Measurements from ENCODE around the gene TNC.

The TNC gene

DNA sequence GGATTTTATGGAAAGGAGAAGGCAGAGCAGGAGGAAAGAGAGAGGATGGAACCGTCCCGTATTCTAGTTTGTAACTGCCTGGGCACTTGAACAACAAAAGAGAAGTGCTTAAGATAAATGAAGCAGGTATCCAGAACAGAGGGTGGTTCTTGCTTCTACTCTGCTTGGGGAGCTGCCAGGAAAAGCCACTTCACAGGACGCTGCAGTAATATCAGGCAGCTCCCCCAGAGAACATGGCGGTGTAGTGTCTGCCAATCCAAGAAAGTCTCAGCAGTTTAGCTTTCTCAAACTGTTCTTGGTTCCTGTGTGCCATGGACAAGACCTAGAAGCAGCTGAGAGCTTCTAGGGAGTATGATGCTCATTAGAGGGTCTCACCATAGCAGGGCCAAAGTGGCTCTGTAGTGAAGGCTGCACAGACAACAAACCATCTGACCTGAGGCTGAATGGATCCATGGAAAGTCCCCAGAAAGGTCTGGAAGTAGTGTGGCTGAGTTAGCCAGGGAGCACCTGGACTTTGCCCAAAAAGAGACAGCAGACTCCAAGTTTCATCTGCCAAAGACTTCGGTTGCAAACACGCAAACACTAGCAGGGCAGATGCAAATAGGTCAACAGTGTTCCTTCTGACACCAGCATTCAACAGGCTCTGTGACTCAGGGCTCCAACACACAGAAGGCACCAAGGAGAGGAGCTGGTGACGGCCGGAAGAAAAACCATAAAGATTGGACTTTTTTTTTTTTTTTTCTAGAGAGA, 115.4 kb downstream of the TNC start:
- DNase-seq: no peak

DNA sequence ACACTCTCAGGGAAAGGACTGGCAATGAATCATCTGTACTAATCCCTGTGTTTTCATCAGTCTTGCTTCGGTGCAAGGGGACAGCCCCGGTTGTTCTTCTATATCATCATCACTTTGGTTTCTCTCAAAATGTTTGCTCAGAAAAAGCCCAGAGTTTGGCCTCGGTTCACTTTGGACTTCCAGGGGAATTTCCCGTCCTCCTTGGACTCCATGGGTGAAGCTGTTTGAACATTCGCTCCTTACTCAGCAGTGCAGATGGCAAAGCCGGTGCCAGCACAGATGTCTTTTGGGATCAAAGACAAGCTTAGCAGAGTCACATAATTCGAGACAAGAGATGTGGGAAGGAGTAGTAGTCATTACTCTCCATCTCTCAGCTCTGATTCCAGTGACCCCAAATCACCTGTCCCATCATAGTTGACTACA, 117.7 kb downstream of the TNC start:
- DNase-seq: no peak

DNA sequence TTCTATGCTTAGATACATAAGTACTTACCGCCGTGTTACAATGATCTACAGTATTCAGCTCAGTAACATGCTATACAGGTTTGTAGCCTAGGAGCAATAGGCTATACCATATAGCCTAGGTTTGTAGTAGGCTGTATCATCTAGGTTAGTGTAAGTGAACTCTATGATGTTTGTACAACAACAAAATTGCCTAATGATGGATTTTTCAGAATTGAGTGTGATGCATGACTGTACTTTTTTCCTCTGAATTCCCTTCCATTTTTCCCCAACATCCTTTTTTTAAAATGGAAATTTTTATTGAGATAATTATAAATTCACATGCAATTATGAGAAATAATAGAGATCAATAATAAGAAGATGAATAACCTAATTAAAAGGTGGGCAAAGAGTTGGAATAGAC, 119.6 kb downstream of the TNC start:
- no peak for DNase-seq

DNA sequence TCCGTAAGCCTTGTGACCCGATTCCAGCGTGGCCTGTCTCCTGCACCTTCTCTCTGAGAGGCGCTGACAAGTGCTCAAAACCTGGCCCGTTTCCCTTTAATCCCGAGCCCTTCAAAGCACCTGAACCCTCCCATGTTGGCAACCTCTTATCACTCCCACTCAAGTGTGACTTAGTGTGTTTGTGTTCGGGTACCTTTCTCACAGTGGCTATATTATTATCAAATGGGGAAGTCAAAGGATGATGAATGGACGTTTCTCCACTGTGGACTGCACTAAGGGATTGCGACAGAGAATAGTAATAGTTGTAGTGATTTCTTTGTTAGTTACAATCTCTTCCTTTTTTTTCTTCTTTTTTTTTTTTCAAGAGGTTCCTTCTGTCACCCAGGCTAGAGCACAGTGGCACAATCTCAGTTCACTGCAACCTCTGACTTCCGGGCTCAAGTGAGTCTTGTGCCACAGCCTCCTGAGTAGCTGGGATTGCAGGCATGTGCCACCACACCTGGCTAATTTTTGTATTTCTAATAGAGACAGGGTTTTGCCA, 122.2 kb downstream of the TNC start:
- no peak for DNase-seq

DNA sequence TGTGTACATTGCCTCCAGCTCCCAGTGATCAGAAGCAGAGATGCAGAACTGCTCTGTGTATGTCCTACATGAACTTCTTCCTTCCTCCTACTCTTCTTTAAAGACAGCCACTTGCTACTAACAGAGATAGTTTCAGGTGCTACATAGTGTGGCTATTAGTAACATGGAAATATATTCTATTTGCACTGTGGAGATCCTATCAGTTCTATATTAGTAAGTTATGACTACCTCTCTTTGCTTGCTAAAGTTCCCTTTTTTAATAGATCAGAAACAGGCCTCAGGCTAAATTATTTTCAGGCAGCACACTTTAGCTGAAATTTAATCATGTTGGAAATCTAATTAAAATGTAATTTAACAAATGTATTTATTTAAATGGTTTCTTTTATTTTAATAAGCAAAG, 123.2 kb downstream of the TNC start:
- DNase-seq: no peak

DNA sequence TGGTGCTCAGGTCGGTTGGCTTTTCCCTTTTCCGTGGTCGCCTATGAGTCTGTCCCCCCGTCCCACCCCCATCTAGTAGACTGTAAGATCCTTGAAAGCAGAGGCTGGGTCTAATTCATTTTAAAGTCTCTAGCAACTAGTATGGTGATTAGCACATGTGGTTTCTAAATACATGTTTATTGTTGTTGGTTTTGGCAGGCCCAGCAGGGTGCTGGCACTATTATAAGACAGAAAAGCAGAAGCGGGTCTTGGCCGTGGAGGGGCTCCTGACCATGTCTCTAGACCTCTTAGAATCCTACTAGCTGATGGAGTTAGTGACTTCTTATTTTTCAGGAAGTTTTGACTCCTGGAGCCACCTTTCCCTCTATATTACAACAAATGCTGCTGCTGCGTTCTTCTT, 126.1 kb downstream of the TNC start:
- no peak for DNase-seq

DNA sequence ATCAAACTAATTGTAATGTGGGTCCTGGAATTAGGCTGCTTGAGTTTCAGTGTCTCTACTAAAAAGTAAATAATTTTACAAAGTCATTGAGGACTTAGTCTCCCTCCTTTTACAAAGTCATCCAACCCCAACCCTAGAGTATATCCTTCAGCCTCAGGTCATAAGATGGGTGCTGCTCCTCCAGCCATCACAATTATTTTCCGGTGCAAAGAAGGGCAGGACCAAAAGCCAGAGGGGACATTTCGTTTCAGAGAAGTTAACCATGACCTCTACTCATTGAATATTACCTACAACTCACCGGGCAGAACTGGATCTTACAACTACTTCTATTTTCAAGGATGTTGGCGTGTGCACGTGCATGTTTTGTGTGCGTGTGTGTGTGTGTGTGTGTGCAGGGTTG, 127.1 kb downstream of the TNC start:
- no peak for DNase-seq

DNA sequence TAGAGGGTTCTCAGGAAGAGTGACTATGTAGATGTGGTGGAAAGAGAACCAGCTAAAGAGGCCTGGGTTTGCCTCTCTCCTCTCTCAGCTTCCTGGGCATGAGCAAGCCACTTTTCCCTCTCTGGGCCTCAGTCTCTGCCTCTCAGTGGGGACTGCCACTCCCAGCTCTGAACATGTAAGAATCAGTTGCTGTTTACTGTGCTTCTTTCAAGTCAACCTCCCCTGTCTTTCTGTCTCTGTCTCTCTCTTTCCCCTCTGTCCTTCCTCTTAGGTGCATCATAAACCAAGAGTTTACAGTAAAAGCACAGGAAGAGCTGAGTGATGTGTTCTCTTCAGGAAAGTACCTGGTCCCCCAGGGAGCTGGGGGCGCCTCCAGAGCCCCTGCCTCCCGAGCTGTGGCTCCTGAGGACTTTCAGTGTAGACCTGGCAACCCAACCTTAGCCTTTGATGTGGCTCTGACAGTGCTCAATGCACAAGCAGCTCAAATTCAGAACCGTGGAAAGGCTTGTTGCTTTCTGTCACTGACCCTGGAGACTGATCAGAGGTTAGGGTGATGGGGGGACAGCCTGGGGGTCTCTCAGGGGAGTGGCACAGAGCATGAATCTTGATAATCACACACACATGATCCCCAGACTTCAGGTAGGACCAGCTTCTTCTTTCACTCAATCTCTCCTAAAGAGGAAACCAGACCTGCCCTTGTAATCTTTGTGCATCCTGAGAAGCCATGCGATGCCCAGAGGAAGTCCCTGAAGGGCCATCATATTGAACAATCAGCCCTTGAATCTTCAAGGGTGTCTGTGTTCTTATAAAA, 128.2 kb downstream of the TNC start:
- DNase-seq: no peak

DNA sequence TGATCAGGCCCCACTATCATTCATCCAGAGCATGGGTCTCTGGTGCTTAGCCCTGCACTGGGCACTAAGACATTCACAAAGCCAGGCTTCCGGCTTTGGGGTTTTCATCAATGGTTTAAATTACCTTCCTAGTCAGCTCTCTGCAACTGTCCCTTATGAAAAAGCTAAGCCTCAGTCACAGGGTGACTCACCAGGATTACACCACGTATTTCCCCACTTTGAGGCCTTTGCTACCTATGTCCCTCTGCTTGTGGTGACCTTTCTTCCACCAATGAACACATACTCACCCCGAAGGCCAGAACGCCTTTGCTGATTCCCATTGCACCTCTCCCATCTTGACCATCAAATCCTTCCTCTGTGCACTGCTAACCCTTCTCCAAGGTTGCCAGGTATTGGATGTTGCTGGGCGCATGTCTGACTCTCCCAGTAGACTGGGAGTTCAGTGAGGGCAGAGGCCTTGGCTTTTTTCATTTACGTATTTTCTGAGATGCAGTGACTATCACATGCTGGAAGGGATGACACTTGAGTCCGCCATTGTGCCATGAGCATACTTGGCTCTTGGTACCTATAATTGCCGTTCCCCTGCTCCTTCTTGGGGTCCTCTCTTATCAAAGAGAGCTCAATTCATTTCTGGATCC, 128.9 kb downstream of the TNC start:
- DNase-seq: no peak

DNA sequence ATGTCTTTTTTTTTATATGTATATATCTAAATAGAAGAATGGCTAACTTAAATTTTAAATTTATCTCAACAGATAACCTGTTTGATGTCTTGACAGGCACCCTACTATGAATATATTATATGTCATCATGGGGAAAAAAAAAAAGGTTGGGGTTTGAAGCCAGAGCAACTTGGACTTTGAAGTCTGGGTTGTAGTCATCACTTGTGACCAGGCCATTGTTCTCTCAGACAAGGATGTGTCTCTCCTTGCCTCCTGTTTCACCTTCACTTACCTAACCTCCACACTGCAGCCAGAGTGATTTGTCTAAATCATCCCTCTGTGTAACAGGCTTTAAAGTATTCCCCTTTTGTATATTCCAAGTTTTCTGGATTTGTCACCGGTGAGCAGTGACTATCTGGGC, 130.8 kb downstream of the TNC start:
- no peak for DNase-seq

DNA sequence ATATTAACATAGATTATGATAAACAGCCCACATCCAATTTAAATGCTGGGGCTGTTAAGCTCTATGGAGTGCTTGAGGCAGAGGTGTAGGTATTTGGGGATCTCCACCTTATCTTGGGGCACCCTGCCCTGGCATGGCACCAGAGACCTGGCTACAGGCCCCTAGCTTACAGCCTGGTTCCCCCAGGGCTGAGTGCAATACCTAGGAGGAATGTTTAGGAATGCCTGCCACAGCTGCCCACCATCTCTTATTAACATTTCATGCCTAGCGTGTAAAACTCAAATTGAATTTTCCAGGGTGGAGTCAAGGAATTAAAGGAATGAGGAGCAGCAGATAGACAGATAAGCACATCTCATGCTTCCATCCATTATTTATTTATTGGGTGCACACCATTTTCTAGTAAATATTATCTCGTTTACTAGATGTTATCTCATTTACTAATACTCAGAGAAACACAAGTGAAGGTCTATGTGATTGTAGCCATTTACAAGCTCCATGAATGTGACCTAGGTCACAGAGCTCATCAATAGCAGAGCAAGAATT, 131.9 kb downstream of the TNC start:
- DNase-seq: no peak

DNA sequence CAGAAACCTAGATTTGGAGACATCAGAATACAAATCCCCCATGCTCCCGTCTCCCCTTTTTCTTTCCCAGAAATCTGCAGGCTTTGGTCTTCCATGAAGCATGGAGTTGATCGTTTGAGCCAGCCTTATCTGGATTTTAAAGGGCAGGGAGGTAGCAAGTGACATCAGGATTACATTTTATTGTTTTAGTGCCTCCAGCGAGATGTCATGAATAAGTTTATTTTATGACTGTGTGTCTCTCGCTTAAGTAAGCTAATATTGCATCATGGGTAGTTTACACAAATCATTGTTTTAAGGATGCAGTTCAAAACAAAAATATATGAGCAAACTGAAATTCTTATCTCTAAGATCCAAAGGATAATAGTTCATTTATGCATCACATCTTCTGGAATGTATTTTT, 136.9 kb downstream of the TNC start:
- no peak for DNase-seq

DNA sequence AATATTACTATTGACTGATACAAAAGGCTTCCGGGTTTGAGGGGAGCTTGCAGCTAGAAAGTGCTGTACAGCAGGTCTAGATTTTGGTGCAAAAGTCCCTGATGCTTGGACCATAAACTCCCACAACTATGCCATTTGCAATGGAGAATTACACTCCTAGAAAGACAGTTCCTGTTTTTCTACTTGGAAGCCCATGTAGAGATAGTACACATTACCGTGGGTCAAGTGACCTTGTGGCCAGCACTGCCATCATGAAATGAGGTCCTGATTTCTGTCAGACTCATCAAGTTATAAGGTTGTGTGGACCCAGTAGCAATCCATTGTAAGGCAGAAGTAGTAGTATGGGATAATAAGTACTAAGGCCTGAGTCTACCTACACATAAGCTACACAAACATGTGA, 144.7 kb downstream of the TNC start:
- DNase-seq: no peak

DNA sequence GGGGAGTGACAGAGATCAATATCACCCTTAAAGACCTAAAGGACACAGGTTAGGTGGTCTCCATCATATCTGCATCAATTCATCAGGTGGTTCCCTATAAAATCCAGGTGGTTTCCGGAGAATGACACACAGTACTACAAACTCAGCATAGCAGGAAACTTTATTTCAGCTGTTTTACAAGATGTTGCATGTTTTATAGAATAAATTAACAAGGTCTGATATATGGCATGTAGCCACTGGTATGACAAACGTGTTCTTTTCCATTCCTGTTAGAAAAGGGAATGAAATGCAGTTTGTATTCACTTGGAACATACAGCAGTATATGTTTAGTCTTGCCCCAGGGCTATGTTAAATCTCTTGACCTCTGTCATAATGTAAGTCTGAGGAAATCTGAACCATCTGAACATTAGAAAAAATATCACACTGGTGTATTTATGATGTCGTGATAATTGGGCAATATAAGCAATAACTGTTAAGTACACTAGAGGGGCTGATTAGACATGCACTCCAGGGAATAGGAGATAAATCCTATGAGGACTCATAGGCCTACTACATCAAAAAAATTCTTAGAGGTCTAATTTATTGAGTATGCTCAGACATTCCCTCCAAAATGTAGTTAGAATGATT, 145.3 kb downstream of the TNC start:
- no peak for DNase-seq

Measured in NCI-H1048 (cell line).